DOHH2 (cell line): Measurements from ENCODE around the gene SLC9A8.

Source experiments
- EZH2phosphoT487 ChIP-seq: fragments of 200-600 bp; sonication (generic); IDR thresholded peaks from 2 replicates; pipeline ENCODE4 v1.6.1; 2017; ENCODE audit warnings: borderline replicate concordance, mild to moderate bottlenecking, antibody characterized with exemption, low read length, moderate library complexity, mixed read lengths
- TF ChIP-seq, protein P1 (sequence below): fragments of 200-600 bp; sonication (generic); IDR thresholded peaks from one replicate; pipeline ENCODE4 v1.5.1; 2014; ENCODE audit warnings: antibody characterized with exemption, mild to moderate bottlenecking, low read depth, low read length; ENCODE audit not compliant: poor library complexity, severe bottlenecking

DNA sequence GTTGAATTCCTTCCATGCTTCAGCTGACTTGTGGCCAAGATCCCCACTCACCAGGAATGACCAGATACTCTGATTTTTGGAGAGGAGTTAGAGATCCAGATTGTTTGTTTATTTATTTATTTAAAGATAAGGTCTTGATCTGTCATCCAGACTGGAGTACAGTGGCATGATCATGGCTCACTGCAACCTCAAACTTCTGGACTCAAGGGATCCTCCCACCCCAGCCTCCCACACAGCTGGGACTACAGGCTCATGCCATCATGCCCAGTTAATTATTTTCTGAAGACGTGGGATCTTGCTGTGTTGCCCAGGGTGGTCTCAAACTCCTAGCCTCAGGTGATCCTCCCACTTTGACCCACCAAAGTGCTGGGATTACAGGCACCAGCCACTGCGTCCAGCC, 106.8 kb downstream of the SLC9A8 start:
- TF ChIP-seq, protein P1, sequence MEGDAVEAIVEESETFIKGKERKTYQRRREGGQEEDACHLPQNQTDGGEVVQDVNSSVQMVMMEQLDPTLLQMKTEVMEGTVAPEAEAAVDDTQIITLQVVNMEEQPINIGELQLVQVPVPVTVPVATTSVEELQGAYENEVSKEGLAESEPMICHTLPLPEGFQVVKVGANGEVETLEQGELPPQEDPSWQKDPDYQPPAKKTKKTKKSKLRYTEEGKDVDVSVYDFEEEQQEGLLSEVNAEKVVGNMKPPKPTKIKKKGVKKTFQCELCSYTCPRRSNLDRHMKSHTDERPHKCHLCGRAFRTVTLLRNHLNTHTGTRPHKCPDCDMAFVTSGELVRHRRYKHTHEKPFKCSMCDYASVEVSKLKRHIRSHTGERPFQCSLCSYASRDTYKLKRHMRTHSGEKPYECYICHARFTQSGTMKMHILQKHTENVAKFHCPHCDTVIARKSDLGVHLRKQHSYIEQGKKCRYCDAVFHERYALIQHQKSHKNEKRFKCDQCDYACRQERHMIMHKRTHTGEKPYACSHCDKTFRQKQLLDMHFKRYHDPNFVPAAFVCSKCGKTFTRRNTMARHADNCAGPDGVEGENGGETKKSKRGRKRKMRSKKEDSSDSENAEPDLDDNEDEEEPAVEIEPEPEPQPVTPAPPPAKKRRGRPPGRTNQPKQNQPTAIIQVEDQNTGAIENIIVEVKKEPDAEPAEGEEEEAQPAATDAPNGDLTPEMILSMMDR, result no peak
- TF ChIP-seq EZH2phosphoT487, result no peak
